Loucy (cell line): ENCODE data around the gene ZNF32.
A peak's percentile ranks its signal among the peaks of the same experiment; 100 is the strongest.

ENCODE experiments used
- H2AFZ ChIP-seq: fragments of 200-600 bp; sonication (generic); 2 replicates; pipeline ENCODE4 v1.6.0; 2016; ENCODE audit warnings: antibody characterized with exemption, mild to moderate bottlenecking, low read length, moderate library complexity
- H3F3A ChIP-seq: fragments of 200-600 bp; 2 replicates; pipeline ENCODE4 v1.6.0; 2016; ENCODE audit warnings: antibody characterized with exemption, low read depth, mild to moderate bottlenecking
- H3K27me3 ChIP-seq: fragments of 200-600 bp; sonication (generic); 2 replicates; pipeline ENCODE4 v1.6.1; 2014; ENCODE audit warnings: low read length, mild to moderate bottlenecking; ENCODE audit not compliant: insufficient read depth, poor library complexity, severe bottlenecking
- H3K36me3 ChIP-seq: fragments of 200-600 bp; sonication (generic); 2 replicates; pipeline ENCODE4 v1.6.1; 2016; ENCODE audit warnings: low read length; ENCODE audit not compliant: insufficient read depth
- H3K4me1 ChIP-seq: fragments of 200-600 bp; sonication (generic); 2 replicates; pipeline ENCODE4 v1.5.1; 2014; ENCODE audit warnings: low read length, mild to moderate bottlenecking; ENCODE audit not compliant: insufficient read depth, poor library complexity, severe bottlenecking
- H3K4me2 ChIP-seq: fragments of 200-600 bp; sonication (generic); 2 replicates; pipeline ENCODE4 v1.6.0; 2014; ENCODE audit warnings: antibody characterized with exemption, low read length, low read depth, mild to moderate bottlenecking; ENCODE audit not compliant: poor library complexity, severe bottlenecking
- H3K4me3 ChIP-seq: fragments of 200-600 bp; sonication (generic); 2 replicates; pipeline ENCODE4 v1.5.1; 2014; ENCODE audit warnings: low read length, mild to moderate bottlenecking, mixed read lengths; ENCODE audit not compliant: poor library complexity, severe bottlenecking
- H3K79me2 ChIP-seq: fragments of 200-600 bp; sonication (generic); 2 replicates; pipeline ENCODE4 v1.6.1; 2014; ENCODE audit warnings: low read length; ENCODE audit not compliant: insufficient read depth
- H3K9ac ChIP-seq: fragments of 200-600 bp; sonication (generic); 2 replicates; pipeline ENCODE4 v1.6.0; 2014; ENCODE audit warnings: mild to moderate bottlenecking, low read depth, low read length, moderate library complexity; ENCODE audit not compliant: poor library complexity, severe bottlenecking
- H3K9me2 ChIP-seq: fragments of 200-600 bp; sonication (generic); replicated peaks from 2 replicates; pipeline ENCODE4 v1.6.1; 2016; ENCODE audit warnings: low read depth, low read length, mixed read lengths
- H3K9me3 ChIP-seq: fragments of 200-600 bp; sonication (generic); 2 replicates; pipeline ENCODE4 v1.6.1; 2014; ENCODE audit warnings: mild to moderate bottlenecking, antibody characterized with exemption, low read length, low read depth; ENCODE audit not compliant: insufficient read depth
- H4K20me1 ChIP-seq: fragments of 200-600 bp; sonication (generic); 2 replicates; pipeline ENCODE4 v1.6.0; 2014; ENCODE audit warnings: antibody characterized with exemption, low read length, mild to moderate bottlenecking; ENCODE audit not compliant: insufficient read depth, poor library complexity, severe bottlenecking
- EZH2phosphoT487 ChIP-seq: fragments of 200-600 bp; IDR thresholded peaks from 2 replicates; pipeline ENCODE4 v1.6.1; 2018; ENCODE audit warnings: antibody characterized with exemption, mild to moderate bottlenecking, moderate library complexity, borderline replicate concordance
- TF ChIP-seq, protein P1 (sequence below): fragments of 200-600 bp; sonication (generic); conservative IDR thresholded peaks from 2 replicates; pipeline ENCODE4 v1.5.1; 2014; ENCODE audit warnings: mild to moderate bottlenecking, antibody characterized with exemption, low read length

The ZNF32 gene

DNA sequence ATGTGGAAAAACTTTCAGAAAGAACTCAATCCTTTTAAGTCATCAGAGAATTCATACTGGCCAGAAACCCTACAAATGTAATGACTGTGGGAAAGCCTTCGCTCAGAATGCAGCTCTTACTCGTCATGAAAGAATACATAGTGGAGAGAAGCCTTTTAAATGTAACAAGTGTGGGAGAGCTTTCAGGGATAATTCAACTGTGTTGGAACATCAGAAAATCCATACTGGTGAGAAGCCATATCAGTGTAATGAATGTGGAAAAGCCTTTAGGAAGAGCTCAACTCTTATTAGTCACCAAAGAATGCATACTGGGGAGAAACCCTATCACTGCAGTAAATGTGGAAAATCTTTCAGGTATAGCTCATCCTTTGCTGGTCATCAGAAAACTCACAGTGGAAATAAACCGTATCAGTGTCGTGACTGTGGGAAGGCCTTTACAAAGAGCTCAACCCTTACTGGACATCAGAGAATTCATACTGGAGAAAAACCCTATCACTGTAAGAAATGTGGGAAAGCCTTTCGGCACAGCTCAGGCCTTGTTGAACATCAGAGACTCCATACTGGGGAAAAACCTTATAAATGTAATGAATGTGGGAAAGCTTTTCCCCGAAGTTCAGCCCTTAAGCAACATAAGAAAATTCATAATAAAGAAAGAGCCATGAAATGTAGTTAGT lies 31.8 kb downstream of the ZNF32 start:
- H3K27me3 ChIP-seq: no peaks in the 10 kb centered on the region
- peaks cover 10% of the 10 kb centered on the region; the same call in 1 of the 2 replicates for H3K36me3 ChIP-seq
- H3K9me3 ChIP-seq: peaks cover 28% of the 10 kb centered on the region; the same call in 1 of the 2 replicates
- no peak for TF ChIP-seq EZH2phosphoT487
- TF ChIP-seq, protein P1, sequence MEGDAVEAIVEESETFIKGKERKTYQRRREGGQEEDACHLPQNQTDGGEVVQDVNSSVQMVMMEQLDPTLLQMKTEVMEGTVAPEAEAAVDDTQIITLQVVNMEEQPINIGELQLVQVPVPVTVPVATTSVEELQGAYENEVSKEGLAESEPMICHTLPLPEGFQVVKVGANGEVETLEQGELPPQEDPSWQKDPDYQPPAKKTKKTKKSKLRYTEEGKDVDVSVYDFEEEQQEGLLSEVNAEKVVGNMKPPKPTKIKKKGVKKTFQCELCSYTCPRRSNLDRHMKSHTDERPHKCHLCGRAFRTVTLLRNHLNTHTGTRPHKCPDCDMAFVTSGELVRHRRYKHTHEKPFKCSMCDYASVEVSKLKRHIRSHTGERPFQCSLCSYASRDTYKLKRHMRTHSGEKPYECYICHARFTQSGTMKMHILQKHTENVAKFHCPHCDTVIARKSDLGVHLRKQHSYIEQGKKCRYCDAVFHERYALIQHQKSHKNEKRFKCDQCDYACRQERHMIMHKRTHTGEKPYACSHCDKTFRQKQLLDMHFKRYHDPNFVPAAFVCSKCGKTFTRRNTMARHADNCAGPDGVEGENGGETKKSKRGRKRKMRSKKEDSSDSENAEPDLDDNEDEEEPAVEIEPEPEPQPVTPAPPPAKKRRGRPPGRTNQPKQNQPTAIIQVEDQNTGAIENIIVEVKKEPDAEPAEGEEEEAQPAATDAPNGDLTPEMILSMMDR: no peak
- H2AFZ ChIP-seq: no peak overlapping the region
- H3K9ac ChIP-seq: no peak overlapping the region
- H3K79me2 ChIP-seq: no peaks in the 10 kb centered on the region
- no peak overlapping the region for H3K4me2 ChIP-seq
- H3F3A ChIP-seq: no peaks in the 10 kb centered on the region
- no peaks in the 10 kb centered on the region for H4K20me1 ChIP-seq
- no peaks in the 10 kb centered on the region for H3K9me2 ChIP-seq
- no peak overlapping the region for H3K4me3 ChIP-seq
- H3K4me1 ChIP-seq: peaks cover 2% of the 10 kb centered on the region

DNA sequence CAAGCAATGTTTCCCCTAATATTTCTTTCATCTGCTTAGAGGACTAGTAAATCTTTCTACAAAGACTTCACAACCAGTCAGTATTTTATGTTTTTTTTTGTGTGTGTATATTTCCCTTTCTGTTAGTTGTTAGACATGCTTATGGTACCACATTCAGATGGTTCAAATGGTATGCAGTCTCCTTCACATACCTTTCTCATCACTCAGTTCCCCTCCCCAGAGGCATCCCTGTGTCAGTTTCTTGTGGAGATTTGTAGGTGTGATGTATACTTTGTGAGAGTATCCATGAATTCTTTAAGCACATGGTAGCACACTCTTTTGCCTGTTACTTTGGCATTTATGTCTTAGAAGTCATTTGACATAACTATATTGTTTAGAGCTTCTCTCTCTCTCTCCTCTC lies 38.0 kb downstream of the ZNF32 start:
- H3K79me2 ChIP-seq: 0 out of 2 replicates have a peak, but pooled peaks cover 4% of the 10 kb centered on the region
- no peak overlapping the region for H3K4me3 ChIP-seq
- H3K36me3 ChIP-seq: no peaks in the 10 kb centered on the region

DNA sequence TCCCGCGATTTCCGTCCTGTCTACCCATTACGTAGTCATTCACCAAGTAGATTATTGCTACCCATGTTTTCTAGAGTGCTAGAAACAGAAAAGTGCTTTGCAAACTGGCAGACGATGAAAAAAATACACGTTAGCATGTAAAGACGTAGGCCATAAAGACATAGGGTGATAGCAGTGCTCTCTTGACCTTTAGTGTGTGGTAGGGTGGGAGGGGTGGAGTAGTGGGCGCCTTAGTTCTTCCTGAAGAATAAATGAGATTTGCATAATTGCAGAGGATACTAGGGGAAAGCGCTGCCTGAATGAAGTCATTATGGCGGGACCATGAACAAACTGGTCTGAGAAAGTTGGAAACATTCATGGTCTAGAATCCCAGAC lies 41.5 kb downstream of the ZNF32 start:
- Histone ChIP-seq H3K4me1 (peaks cover 17% of the 10 kb centered on the region), H3K79me2 (0 out of 2 replicates have a peak, but pooled peaks cover 4% of the 10 kb centered on the region), H3K27me3 (no peaks in the 10 kb centered on the region), H3K9ac (peak overlapping the region; percentile 67), H3F3A (no peaks in the 10 kb centered on the region), H4K20me1 (no peaks in the 10 kb centered on the region), H3K36me3 (no peaks in the 10 kb centered on the region), H2AFZ (no peak overlapping the region), H3K4me3 (peak overlapping the region; percentile 73), H3K4me2 (peak overlapping the region; percentile 93), H3K9me3 (no peaks in the 10 kb centered on the region), H3K9me2 (no peaks in the 10 kb centered on the region)
- TF ChIP-seq, protein P1: no peak
- no peak for TF ChIP-seq EZH2phosphoT487

More for the DNA sequence above, 38.0 kb downstream of the ZNF32 start:
- TF ChIP-seq EZH2phosphoT487: no peak
- TF ChIP-seq, protein P1: no peak
- H3F3A ChIP-seq: no peaks in the 10 kb centered on the region
- no peaks in the 10 kb centered on the region for H3K9me2 ChIP-seq
- H2AFZ ChIP-seq: no peak overlapping the region
- no peaks in the 10 kb centered on the region for H4K20me1 ChIP-seq
- peaks cover 17% of the 10 kb centered on the region for H3K4me1 ChIP-seq
- H3K27me3 ChIP-seq: no peaks in the 10 kb centered on the region
- H3K4me2 ChIP-seq: no peak overlapping the region
- 0 out of 2 replicates have a peak, but pooled peaks cover 4% of the 10 kb centered on the region for H3K9me3 ChIP-seq
- no peak overlapping the region for H3K9ac ChIP-seq
